HUES48 (cell line): ENCODE data around the gene PREX1.
A peak's percentile ranks its signal among the peaks of the same experiment; 100 is the strongest.

Source experiments
- H3K27ac ChIP-seq: one replicate; pipeline ENCODE4 v1.7.0; 2013; ENCODE audit warnings: low read depth, low read length, inconsistent platforms
- H3K27me3 ChIP-seq: 2 replicates; pipeline ENCODE4 v1.6.1; 2013; ENCODE audit warnings: mild to moderate bottlenecking, low read length; ENCODE audit not compliant: control insufficient read depth, insufficient read depth
- H3K36me3 ChIP-seq: 2 replicates; pipeline ENCODE4 v1.6.1; 2013; ENCODE audit warnings: low read length; ENCODE audit not compliant: control insufficient read depth, insufficient read depth
- H3K4me1 ChIP-seq: 2 replicates; pipeline ENCODE4 v1.6.1; 2013; ENCODE audit warnings: mild to moderate bottlenecking, low read length; ENCODE audit not compliant: control insufficient read depth, insufficient read depth
- H3K4me3 ChIP-seq: 2 replicates; pipeline ENCODE4 v1.5.1; 2013; ENCODE audit warnings: mild to moderate bottlenecking, low read depth, low read length
- H3K9ac ChIP-seq: 2 replicates; pipeline ENCODE4 v1.6.1; 2013; ENCODE audit warnings: mild to moderate bottlenecking, low read depth, low read length, moderate library complexity
- H3K9me3 ChIP-seq: 2 replicates; pipeline ENCODE4 v1.6.1; 2013; ENCODE audit warnings: low read length; ENCODE audit not compliant: control insufficient read depth, insufficient read depth

PREX1 gene

GRCh38 chr20:48682529-48683363, 145.1 kb downstream of the PREX1 start:
- H3K27ac ChIP-seq: peak overlapping the region; percentile 62
- H3K27me3 ChIP-seq: no peaks in the 10 kb centered on the region
- no peak overlapping the region; the same call in 1 of the 2 replicates for H3K9ac ChIP-seq
- peaks cover 23% of the 10 kb centered on the region for H3K4me1 ChIP-seq
- no peak overlapping the region for H3K4me3 ChIP-seq
- H3K36me3 ChIP-seq: no peaks in the 10 kb centered on the region
- H3K9me3 ChIP-seq: no peaks in the 10 kb centered on the region

DNA sequence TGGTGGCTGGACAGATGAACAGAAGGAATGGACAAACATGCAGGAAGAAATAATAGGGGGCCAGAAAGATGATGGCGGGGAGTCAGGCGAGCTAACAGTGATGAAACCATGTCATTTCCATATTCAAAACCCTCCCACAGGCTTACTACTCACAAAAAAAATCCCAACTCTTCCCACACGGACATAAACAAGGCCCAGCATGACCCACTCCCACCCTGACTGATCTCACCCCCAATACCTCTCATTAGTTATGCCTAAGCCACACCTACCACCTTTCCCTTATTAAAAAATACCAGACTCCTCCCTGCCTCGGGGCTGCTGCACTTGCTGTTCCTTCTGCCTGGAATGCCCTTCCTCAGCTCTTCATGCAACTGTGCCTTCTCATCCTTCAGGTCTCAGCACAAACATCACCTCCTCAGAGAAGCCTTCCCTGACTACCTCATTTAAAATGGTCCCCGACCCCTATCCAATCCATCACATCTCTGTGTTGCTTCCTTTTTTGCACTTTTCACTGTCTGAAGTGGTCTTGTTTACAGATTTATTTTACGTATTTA, 145.8 kb downstream of the PREX1 start:
- Histone ChIP-seq H3K9ac (no peak overlapping the region), H3K27ac (peak overlapping the region; percentile 62)

GRCh38 chr20:48681201-48681872, 146.5 kb downstream of the PREX1 start:
- Histone ChIP-seq H3K27me3 (no peaks in the 10 kb centered on the region), H3K9ac (no peak overlapping the region), H3K36me3 (no peaks in the 10 kb centered on the region), H3K9me3 (no peaks in the 10 kb centered on the region), H3K27ac (no peak overlapping the region), H3K4me1 (peaks cover 23% of the 10 kb centered on the region), H3K4me3 (no peak overlapping the region)

More for the DNA sequence above, 145.8 kb downstream of the PREX1 start:
- Histone ChIP-seq H3K4me1 (peaks cover 23% of the 10 kb centered on the region), H3K4me3 (no peak overlapping the region), H3K36me3 (no peaks in the 10 kb centered on the region), H3K27me3 (no peaks in the 10 kb centered on the region), H3K9me3 (no peaks in the 10 kb centered on the region)

DNA sequence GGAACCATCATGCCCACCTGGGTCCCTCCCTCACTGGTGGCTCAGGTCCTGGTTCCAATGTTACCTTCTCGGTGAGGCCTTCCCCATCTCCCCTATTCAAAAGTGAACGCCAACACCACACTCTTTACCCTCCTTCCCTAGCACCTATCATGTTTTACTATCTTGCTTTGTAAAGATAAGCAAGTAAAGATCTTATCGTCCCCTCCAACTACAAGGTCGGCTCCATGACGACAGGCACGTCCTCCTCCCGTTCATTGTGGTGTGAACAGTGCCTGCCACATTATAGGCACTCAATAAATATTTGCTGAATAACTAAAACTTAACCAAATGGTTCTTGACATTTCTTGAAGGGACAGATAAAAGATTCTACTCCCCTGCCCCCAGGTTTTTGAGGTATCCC, 147.1 kb downstream of the PREX1 start:
- no peak overlapping the region for H3K9ac ChIP-seq
- peaks cover 23% of the 10 kb centered on the region for H3K4me1 ChIP-seq
- H3K4me3 ChIP-seq: no peak overlapping the region
- no peaks in the 10 kb centered on the region for H3K27me3 ChIP-seq
- H3K36me3 ChIP-seq: no peaks in the 10 kb centered on the region
- H3K9me3 ChIP-seq: no peaks in the 10 kb centered on the region
- H3K27ac ChIP-seq: no peak overlapping the region

DNA sequence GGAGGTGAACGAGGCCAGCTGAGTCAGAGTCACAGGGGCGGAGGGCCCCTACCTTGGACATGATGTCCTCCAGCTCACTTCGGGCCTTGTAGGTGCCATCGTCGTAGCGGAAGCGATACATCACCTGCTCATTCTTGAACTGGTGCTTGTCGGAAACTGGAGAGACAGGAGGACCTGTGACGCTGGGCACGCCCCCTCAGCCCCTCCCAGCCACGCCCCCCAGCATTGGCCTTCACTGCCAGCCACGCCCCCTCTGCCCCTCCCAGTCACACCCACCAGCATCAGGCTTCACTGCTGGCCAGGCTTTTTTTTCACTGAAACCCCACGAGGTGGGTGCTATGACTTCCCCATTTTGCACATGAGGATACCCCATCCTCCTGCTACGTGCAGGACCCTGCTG, 148.2 kb downstream of the PREX1 start:
- no peak overlapping the region for H3K9ac ChIP-seq

GRCh38 chr20:48679011-48679410, 148.8 kb downstream of the PREX1 start:
- Histone ChIP-seq H3K27me3 (no peaks in the 10 kb centered on the region), H3K4me1 (peaks cover 19% of the 10 kb centered on the region), H3K36me3 (no peaks in the 10 kb centered on the region), H3K27ac (no peak overlapping the region), H3K9ac (no peak overlapping the region), H3K4me3 (no peak overlapping the region), H3K9me3 (no peaks in the 10 kb centered on the region)

More for the DNA sequence above, 148.2 kb downstream of the PREX1 start:
- Histone ChIP-seq H3K27ac (no peak overlapping the region), H3K9me3 (no peaks in the 10 kb centered on the region), H3K4me3 (no peak overlapping the region), H3K36me3 (no peaks in the 10 kb centered on the region), H3K27me3 (no peaks in the 10 kb centered on the region), H3K4me1 (peaks cover 19% of the 10 kb centered on the region)

DNA sequence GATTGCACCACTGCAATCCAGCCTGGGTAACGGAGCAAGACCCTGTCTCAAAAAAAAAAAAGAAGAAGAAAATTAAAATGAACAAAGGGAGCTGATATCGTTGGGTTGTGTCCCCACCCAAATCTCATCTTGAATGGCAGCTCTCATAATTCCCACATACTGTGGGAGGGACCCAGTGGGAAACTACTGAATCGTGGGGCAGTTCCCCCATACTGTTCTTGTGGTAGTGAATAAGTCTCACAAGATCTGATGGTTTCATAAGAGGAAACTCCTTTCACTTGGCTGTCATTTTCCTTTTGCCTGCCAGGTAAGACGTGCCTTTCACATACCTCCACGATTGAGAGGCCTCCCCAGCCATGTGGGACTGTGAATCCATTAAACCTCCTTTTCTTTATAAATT, 149.4 kb downstream of the PREX1 start:
- Histone ChIP-seq H3K27me3 (no peaks in the 10 kb centered on the region), H3K4me3 (no peak overlapping the region), H3K27ac (no peak overlapping the region), H3K9ac (no peak overlapping the region), H3K36me3 (no peaks in the 10 kb centered on the region), H3K4me1 (peaks cover 15% of the 10 kb centered on the region), H3K9me3 (no peaks in the 10 kb centered on the region)

- Histone ChIP-seq H3K36me3 (no peaks in the 10 kb centered on the region), H3K9me3 (no peaks in the 10 kb centered on the region), H3K4me1 (peaks cover under 1% of the 10 kb centered on the region; the same call in 1 of the 2 replicates), H3K4me3 (no peak overlapping the region), H3K27ac (no peak overlapping the region), H3K27me3 (no peaks in the 10 kb centered on the region), H3K9ac (no peak overlapping the region)
These were observed 150.9 kb downstream of the PREX1 start for GRCh38 chr20:48676795-48677460.

DNA sequence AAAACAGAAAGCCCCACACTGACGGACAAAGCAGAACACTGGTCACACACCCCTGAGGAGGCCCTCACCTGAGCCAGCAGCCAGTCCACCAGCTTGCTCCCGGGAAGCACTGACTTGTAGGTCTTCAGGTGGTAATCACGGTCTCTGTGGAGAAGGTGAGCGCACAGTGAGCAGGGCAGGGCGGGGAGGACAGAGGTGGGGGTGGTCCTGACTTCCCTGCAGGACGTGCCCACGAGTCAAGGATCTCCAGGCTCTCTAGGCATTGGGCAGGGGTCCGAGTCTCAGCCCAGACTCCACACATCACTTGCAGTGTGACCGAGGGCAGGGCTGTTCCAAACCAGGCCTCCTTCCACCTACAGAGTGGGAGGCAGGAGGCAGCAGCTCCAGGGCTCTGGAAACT, 151.7 kb downstream of the PREX1 start:
- Histone ChIP-seq H3K9me3 (no peaks in the 10 kb centered on the region), H3K4me3 (no peak overlapping the region), H3K9ac (no peak overlapping the region), H3K4me1 (no peaks in the 10 kb centered on the region), H3K27me3 (no peaks in the 10 kb centered on the region), H3K27ac (no peak overlapping the region), H3K36me3 (no peaks in the 10 kb centered on the region)

GRCh38 chr20:48674461-48674860, 153.3 kb downstream of the PREX1 start:
- H3K4me3 ChIP-seq: no peak overlapping the region
- no peak overlapping the region for H3K27ac ChIP-seq

More at GRCh38 chr20:48674461-48674860, 153.3 kb downstream of the PREX1 start:
- Histone ChIP-seq H3K36me3 (no peaks in the 10 kb centered on the region), H3K27me3 (no peaks in the 10 kb centered on the region), H3K4me1 (no peaks in the 10 kb centered on the region), H3K9ac (no peak overlapping the region), H3K9me3 (no peaks in the 10 kb centered on the region)
